WTC11 (cell line): ENCODE results near the gene NFKB1. TPM values are rescaled to one million over a fixed set of nuclear protein-coding genes. Genes with fewer than 3 reads are reported as not detected.

Experiments
- ATAC-seq: fragments of 200-7000 bp; cut with Tn5 transposase; 2 replicates; pipeline ENCODE4 v1.10.0; 2021; ENCODE audit warnings: mild to moderate bottlenecking, moderate library complexity
- CTCF ChIA-PET: fragments of 300-600 bp; sonication (Branson Sonifier 250); formaldehyde crosslinking; loops from one replicate; lab custom pipeline; 2021; ENCODE audit warnings: antibody characterized with exemption; lab: Charles Lee
- POLR2A ChIA-PET: fragments of 350-600 bp; sonication (Branson Sonifier 250); formaldehyde crosslinking; loops from one replicate; lab custom pipeline; 2021; ENCODE audit warnings: antibody characterized with exemption; lab: Charles Lee
- DNase-seq: peaks from one replicate; pipeline ENCODE4 v3.0.0; 2021; ENCODE audit warnings: low spot score
- H3K27ac Mint-ChIP-seq: 2 replicates; pipeline ENCODE4 v1.8.0; 2021; ENCODE audit warnings: mixed read lengths
- H3K27me3 Mint-ChIP-seq: 2 replicates; pipeline ENCODE4 v1.8.0; 2021; ENCODE audit warnings: low read depth, mild to moderate bottlenecking, moderate library complexity, mixed read lengths
- H3K36me3 Mint-ChIP-seq: 2 replicates; pipeline ENCODE4 v1.8.0; 2021; ENCODE audit warnings: mixed read lengths
- H3K4me1 Mint-ChIP-seq: 2 replicates; pipeline ENCODE4 v1.8.0; 2022; ENCODE audit warnings: mixed read lengths
- H3K4me3 Mint-ChIP-seq: 2 replicates; pipeline ENCODE4 v1.8.0; 2021; ENCODE audit warnings: mild to moderate bottlenecking, moderate library complexity, mixed read lengths
- H3K9me3 Mint-ChIP-seq: 2 replicates; pipeline ENCODE4 v1.8.0; 2021; ENCODE audit warnings: mixed read lengths
- CREB1 ChIP-seq: sonication (generic); formaldehyde crosslinking; IDR thresholded peaks from 2 replicates; pipeline ENCODE4 v1.8.0; 2023; ENCODE audit warnings: mild to moderate bottlenecking, missing genetic modification reagents
- ESRRA ChIP-seq: sonication (generic); formaldehyde crosslinking; IDR thresholded peaks from 2 replicates; pipeline ENCODE4 v1.8.1; 2022; ENCODE audit warnings: mild to moderate bottlenecking, missing genetic modification reagents, borderline replicate concordance
- FOXJ3 ChIP-seq: sonication (generic); formaldehyde crosslinking; IDR thresholded peaks from 2 replicates; pipeline ENCODE4 v1.9.0; 2021; ENCODE audit warnings: missing genetic modification reagents, mild to moderate bottlenecking, borderline replicate concordance
- FOXP1 ChIP-seq: sonication (generic); formaldehyde crosslinking; IDR thresholded peaks from 2 replicates; pipeline ENCODE4 v1.8.0; 2022; ENCODE audit warnings: missing genetic modification reagents, mild to moderate bottlenecking, moderate library complexity, borderline replicate concordance
- IRF2 ChIP-seq: sonication (generic); formaldehyde crosslinking; IDR thresholded peaks from 2 replicates; pipeline ENCODE4 v1.8.0; 2022; ENCODE audit warnings: low read depth, missing genetic modification reagents, borderline replicate concordance
- KAT7 ChIP-seq: sonication (generic); formaldehyde crosslinking; IDR thresholded peaks from 2 replicates; pipeline ENCODE4 v1.8.1; 2023; ENCODE audit warnings: missing genetic modification reagents, mild to moderate bottlenecking, borderline replicate concordance
- MYBL2 ChIP-seq: sonication (generic); formaldehyde crosslinking; IDR thresholded peaks from 2 replicates; pipeline ENCODE4 v1.8.1; 2023; ENCODE audit warnings: mild to moderate bottlenecking, moderate library complexity, missing genetic modification reagents
- NFYB ChIP-seq: sonication (generic); formaldehyde crosslinking; conservative IDR thresholded peaks from 2 replicates; pipeline ENCODE4 v1.8.0; 2022; ENCODE audit warnings: low read depth, missing genetic modification reagents
- NR3C1 ChIP-seq: sonication (generic); formaldehyde crosslinking; conservative IDR thresholded peaks from 2 replicates; pipeline ENCODE4 v1.8.1; 2023; ENCODE audit warnings: low read depth, mild to moderate bottlenecking, missing genetic modification reagents
- SOX15 ChIP-seq: fragments of 250-450 bp; sonication (Bioruptor Pico); IDR thresholded peaks from 2 replicates; pipeline ENCODE4 v1.9.0; 2021; ENCODE audit warnings: mild to moderate bottlenecking
- TCF7 ChIP-seq: sonication (generic); formaldehyde crosslinking; IDR thresholded peaks from 2 replicates; pipeline ENCODE4 v1.8.0; 2022; ENCODE audit warnings: mild to moderate bottlenecking, low read depth, missing genetic modification reagents, moderate library complexity
- ZNF121 ChIP-seq: sonication (generic); formaldehyde crosslinking; IDR thresholded peaks from 2 replicates; pipeline ENCODE4 v1.8.0; 2023; ENCODE audit warnings: missing genetic modification reagents
- ZNF263 ChIP-seq: sonication (generic); formaldehyde crosslinking; IDR thresholded peaks from 2 replicates; pipeline ENCODE4 v1.8.1; 2022; ENCODE audit warnings: low read depth, mild to moderate bottlenecking, moderate library complexity, missing genetic modification reagents
- ZNF423 ChIP-seq: fragments of 250-450 bp; sonication (Bioruptor Pico); IDR thresholded peaks from 2 replicates; pipeline ENCODE4 v2.1.2; 2022; ENCODE audit warnings: mild to moderate bottlenecking, moderate library complexity
- ZNF671 ChIP-seq: fragments of 250-450 bp; sonication (Bioruptor Pico); IDR thresholded peaks from 2 replicates; pipeline ENCODE4 v1.8.0; 2021; ENCODE audit warnings: mild to moderate bottlenecking
- total RNA-seq: library from RNA; stranded (reverse); gene quantifications from 3 replicates; pipeline ENCODE4 v1.2.3, GENCODE V29; 2021
- TF ChIP-seq, protein P1 (sequence below): fragments of 250-450 bp; sonication (Bioruptor Pico); IDR thresholded peaks from 2 replicates; pipeline ENCODE4 v1.9.0; 2021; ENCODE audit warnings: mild to moderate bottlenecking
- TF ChIP-seq, protein P2 (sequence below): sonication (generic); formaldehyde crosslinking; IDR thresholded peaks from 2 replicates; pipeline ENCODE4 v1.8.0; 2022; ENCODE audit warnings: mild to moderate bottlenecking, missing genetic modification reagents
- TF ChIP-seq, protein P3 (sequence below): sonication (generic); formaldehyde crosslinking; IDR thresholded peaks from 2 replicates; pipeline ENCODE4 v1.8.0; 2022; ENCODE audit warnings: mild to moderate bottlenecking, missing genetic modification reagents
- TF ChIP-seq, protein P4 (sequence below): fragments of 250-450 bp; sonication (Bioruptor Pico); conservative IDR thresholded peaks from 2 replicates; pipeline ENCODE4 v1.9.0; 2021; ENCODE audit warnings: mild to moderate bottlenecking
- TF ChIP-seq, protein P5 (sequence below): sonication (generic); formaldehyde crosslinking; IDR thresholded peaks from 2 replicates; pipeline ENCODE4 v1.8.0; 2022; ENCODE audit warnings: missing genetic modification reagents

NFKB1 gene
- total RNA-seq, 1 experiment from 2014 or later = 5.6 TPM

DNA sequence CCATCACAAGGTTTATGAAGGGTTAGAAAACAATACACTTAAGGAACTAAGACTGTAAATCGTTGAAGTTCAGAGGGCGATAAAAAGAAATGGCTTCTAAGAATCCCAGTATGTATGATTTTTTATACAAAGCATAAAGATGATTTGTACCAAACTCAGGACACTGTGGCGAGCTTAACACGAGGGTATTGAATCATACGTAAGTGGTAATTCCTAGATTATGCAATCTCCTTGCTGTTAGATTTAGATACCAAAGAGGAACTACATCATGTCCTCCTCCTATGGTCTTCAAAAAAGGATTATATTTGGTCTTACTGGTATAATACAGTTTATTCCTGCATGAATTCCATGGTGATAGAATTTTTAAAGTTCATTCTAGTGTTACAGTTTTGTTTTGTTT lies 23.9 kb downstream of the NFKB1 start:
- DNase-seq (no peak), ATAC-seq (no peak)
- CTCF ChIA-PET = interaction anchor here (1.5 kb wide), 1 partner anchor 16 kb away, joined by 5 read pairs; no protein-coding TSS in a partner anchor
- POLR2A ChIA-PET = no interaction called here
- Mint-ChIP-seq H3K27me3 (no peaks in the 10 kb centered on the region), H3K4me1 (peaks cover 13% of the 10 kb centered on the region), H3K9me3 (no peaks in the 10 kb centered on the region), H3K36me3 (no peaks in the 10 kb centered on the region), H3K27ac (no peak overlapping the region), H3K4me3 (no peak overlapping the region)
- TF ChIP-seq TCF7 (CRISPR knock-in tag) = no peak
- TF ChIP-seq ESRRA (CRISPR knock-in tag) = no peak
- TF ChIP-seq MYBL2 (CRISPR knock-in tag) = no peak
- no peak for TF ChIP-seq IRF2
- TF ChIP-seq FOXJ3 = no peak
- TF ChIP-seq, protein P1, sequence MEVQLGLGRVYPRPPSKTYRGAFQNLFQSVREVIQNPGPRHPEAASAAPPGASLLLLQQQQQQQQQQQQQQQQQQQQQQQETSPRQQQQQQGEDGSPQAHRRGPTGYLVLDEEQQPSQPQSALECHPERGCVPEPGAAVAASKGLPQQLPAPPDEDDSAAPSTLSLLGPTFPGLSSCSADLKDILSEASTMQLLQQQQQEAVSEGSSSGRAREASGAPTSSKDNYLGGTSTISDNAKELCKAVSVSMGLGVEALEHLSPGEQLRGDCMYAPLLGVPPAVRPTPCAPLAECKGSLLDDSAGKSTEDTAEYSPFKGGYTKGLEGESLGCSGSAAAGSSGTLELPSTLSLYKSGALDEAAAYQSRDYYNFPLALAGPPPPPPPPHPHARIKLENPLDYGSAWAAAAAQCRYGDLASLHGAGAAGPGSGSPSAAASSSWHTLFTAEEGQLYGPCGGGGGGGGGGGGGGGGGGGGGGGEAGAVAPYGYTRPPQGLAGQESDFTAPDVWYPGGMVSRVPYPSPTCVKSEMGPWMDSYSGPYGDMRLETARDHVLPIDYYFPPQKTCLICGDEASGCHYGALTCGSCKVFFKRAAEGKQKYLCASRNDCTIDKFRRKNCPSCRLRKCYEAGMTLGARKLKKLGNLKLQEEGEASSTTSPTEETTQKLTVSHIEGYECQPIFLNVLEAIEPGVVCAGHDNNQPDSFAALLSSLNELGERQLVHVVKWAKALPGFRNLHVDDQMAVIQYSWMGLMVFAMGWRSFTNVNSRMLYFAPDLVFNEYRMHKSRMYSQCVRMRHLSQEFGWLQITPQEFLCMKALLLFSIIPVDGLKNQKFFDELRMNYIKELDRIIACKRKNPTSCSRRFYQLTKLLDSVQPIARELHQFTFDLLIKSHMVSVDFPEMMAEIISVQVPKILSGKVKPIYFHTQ (CRISPR knock-in tag) = no peak
- no peak for TF ChIP-seq ZNF423 (CRISPR knock-in tag)
- no peak for TF ChIP-seq NR3C1 (CRISPR knock-in tag)
- TF ChIP-seq ZNF263 (CRISPR knock-in tag) = no peak
- TF ChIP-seq, protein P2, sequence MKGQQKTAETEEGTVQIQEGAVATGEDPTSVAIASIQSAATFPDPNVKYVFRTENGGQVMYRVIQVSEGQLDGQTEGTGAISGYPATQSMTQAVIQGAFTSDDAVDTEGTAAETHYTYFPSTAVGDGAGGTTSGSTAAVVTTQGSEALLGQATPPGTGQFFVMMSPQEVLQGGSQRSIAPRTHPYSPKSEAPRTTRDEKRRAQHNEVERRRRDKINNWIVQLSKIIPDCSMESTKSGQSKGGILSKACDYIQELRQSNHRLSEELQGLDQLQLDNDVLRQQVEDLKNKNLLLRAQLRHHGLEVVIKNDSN (CRISPR knock-in tag) = no peak
- TF ChIP-seq ZNF671 (CRISPR knock-in tag) = no peak
- TF ChIP-seq SOX15 (CRISPR knock-in tag) = no peak

DNA sequence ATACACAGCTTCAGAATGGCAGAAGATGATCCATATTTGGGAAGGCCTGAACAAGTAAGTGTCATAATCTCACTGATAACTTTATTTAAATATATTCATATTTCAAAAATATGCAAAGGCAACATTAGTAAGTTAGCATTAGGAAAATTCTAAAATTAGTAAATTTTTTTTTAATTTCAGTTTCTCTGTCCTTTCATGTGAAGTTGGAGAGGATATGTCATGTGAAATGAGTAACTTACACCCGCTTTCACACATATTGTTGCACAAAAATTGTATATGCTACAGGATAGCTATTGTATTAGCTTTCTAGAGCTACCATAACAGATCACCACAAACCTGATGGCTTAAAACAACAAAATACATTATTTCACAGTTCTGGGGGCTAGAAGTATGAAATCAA lies 24.3 kb downstream of the NFKB1 start:
- no peaks in the 10 kb centered on the region for H3K27me3 Mint-ChIP-seq
- H3K4me3 Mint-ChIP-seq = no peak overlapping the region
- H3K36me3 Mint-ChIP-seq = no peaks in the 10 kb centered on the region
- DNase-seq = no peak
- H3K27ac Mint-ChIP-seq = no peak overlapping the region
- H3K9me3 Mint-ChIP-seq = no peaks in the 10 kb centered on the region
- ChIA-PET POLR2A (no interaction called here), CTCF (interaction anchor here (1.5 kb wide), 1 partner anchor 16 kb away, joined by 5 read pairs; no protein-coding TSS in a partner anchor)
- H3K4me1 Mint-ChIP-seq = peaks cover 13% of the 10 kb centered on the region
- TF ChIP-seq, protein P3, sequence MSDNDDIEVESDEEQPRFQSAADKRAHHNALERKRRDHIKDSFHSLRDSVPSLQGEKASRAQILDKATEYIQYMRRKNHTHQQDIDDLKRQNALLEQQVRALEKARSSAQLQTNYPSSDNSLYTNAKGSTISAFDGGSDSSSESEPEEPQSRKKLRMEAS (CRISPR knock-in tag) = no peak
- TF ChIP-seq ESRRA (CRISPR knock-in tag) (no peak), FOXP1 (CRISPR knock-in tag) (no peak), KAT7 (no peak), CREB1 (CRISPR knock-in tag) (no peak), NFYB (no peak), ZNF121 (CRISPR knock-in tag) (no peak)
- TF ChIP-seq, protein P4, sequence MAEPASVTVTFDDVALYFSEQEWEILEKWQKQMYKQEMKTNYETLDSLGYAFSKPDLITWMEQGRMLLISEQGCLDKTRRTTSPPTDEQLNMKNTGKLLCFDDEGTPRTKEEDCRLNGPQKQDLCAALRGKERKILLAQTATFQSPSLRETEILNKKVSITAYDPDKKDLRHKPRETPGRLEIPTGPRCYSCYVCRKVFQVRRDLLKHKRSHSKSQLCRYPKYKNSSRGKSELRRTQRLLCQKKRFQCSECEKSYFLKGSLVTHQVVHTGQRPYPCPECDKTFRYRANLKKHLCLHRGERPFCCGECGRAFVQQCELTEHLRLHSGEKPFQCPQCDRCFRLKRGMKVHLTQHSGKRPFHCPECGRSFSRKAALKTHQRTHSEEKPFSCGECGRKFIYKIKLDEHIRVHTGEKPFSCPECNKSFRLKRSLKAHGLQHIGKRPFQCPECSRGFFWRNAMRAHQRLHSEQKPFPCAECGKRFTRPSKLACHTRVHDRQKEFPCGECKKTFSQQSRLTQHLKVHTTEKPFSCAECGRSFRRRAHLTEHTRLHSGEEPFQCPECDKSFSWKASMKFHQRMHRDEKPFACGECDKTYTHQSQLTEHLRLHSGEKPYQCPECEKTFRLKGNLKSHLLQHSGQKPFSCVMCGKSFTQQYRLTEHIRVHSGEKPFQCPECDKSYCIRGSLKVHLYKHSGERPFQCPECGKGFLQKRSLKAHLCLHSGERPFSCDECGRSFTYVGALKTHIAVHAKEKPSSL = no peak
- TF ChIP-seq, protein P5, sequence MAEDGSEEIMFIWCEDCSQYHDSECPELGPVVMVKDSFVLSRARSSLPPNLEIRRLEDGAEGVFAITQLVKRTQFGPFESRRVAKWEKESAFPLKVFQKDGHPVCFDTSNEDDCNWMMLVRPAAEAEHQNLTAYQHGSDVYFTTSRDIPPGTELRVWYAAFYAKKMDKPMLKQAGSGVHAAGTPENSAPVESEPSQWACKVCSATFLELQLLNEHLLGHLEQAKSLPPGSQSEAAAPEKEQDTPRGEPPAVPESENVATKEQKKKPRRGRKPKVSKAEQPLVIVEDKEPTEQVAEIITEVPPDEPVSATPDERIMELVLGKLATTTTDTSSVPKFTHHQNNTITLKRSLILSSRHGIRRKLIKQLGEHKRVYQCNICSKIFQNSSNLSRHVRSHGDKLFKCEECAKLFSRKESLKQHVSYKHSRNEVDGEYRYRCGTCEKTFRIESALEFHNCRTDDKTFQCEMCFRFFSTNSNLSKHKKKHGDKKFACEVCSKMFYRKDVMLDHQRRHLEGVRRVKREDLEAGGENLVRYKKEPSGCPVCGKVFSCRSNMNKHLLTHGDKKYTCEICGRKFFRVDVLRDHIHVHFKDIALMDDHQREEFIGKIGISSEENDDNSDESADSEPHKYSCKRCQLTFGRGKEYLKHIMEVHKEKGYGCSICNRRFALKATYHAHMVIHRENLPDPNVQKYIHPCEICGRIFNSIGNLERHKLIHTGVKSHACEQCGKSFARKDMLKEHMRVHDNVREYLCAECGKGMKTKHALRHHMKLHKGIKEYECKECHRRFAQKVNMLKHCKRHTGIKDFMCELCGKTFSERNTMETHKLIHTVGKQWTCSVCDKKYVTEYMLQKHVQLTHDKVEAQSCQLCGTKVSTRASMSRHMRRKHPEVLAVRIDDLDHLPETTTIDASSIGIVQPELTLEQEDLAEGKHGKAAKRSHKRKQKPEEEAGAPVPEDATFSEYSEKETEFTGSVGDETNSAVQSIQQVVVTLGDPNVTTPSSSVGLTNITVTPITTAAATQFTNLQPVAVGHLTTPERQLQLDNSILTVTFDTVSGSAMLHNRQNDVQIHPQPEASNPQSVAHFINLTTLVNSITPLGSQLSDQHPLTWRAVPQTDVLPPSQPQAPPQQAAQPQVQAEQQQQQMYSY = no peak
- no peak for ATAC-seq
